Measurements from ENCODE around the gene LALBA.
"Not testable (repeated sequence)": the region's sequence is repeated elsewhere in the genome, so short reads cannot be mapped to it uniquely, and the experiment has no call there.

The LALBA gene

DNA sequence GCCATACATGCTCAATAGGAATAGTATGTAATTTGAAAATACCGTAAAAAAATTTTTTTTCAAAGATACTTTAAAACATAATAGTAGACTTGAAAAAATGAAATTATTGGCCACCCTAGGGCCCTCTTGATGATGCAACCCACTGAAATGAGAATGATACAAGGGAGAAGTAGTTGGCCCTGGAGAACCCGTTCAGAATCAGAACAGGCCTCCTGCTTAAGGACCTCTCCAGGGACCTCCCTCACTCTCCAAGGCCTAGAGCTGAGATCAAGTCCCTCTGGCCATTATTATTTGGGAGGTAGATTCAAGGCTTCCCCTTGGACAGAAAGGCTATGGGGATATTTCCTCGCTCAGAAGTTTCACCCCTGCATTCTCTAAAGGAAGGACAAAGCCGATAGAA is 11.9 kb downstream of the LALBA start:
- H3K4me3 ChIP-seq (ENCODE audit: control insufficient read depth, low read depth, low read length) = no peak overlapping the region
- TF ChIP-seq, protein P1, sequence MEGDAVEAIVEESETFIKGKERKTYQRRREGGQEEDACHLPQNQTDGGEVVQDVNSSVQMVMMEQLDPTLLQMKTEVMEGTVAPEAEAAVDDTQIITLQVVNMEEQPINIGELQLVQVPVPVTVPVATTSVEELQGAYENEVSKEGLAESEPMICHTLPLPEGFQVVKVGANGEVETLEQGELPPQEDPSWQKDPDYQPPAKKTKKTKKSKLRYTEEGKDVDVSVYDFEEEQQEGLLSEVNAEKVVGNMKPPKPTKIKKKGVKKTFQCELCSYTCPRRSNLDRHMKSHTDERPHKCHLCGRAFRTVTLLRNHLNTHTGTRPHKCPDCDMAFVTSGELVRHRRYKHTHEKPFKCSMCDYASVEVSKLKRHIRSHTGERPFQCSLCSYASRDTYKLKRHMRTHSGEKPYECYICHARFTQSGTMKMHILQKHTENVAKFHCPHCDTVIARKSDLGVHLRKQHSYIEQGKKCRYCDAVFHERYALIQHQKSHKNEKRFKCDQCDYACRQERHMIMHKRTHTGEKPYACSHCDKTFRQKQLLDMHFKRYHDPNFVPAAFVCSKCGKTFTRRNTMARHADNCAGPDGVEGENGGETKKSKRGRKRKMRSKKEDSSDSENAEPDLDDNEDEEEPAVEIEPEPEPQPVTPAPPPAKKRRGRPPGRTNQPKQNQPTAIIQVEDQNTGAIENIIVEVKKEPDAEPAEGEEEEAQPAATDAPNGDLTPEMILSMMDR (IDR thresholded peaks at IDR 0.05; ENCODE audit: control insufficient read depth, insufficient read depth, low read depth, low read length, missing control alignments) = no peak
- no peak for DNase-seq (ENCODE audit: low read depth)

DNA sequence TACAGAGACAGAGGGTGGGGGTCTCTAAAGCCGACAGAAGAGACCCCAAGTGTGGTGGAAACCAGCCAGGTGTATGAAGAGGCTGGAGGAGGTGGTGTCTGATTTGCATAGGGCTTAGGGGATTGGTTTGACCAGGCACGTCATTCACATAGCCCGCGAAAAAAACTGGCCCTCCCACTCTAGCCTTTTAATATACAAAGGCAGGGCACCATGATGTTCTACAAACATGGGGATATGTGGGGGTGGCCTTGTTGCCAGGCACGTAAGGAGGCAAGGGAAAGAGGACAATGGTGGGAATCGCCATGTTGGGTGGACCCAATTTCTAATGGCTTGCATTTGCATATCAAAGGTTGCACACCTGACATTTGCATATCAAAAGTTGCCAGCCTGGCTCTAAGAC is 13.2 kb downstream of the LALBA start:
- no peak for DNase-seq (ENCODE audit: low read depth)
- TF ChIP-seq, protein P1 (IDR thresholded peaks at IDR 0.05; ENCODE audit: control insufficient read depth, insufficient read depth, low read depth, low read length, missing control alignments) = no peak
- no peak overlapping the region for H3K4me3 ChIP-seq (ENCODE audit: control insufficient read depth, low read depth, low read length)

DNA sequence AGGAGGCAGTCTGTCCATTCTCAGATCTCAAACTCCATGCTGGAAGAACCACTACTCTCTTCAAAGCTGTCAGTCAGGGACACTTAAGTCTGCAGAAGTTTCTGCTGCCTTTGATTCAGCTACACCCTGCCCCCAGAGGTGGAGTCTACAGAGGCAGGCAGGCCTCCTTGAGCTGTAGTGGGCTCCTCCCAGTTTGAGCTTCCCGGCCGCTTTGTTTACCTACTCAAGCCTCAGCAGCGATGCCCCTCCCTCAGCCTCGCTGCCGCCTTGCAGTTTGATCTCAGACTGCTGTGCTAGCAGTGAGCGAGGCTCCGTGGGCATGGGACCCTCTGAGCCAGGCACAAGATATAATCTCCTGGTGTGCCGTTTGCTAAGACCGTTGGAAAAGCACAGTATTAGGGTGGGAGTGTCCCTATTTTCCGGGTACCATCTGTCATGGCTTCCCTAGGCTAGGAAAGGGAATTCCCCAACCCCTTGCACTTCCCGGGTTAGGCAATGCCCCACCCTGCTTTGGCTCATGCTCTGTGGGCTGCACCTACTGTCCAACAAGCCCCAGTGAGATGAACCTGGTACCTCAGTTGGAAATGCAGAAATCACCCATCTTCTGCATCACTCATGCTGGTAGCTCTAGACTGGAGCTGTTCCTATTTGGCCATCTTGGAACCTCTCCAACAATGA is 16.0 kb downstream of the LALBA start:
- not testable (repeated sequence) for DNase-seq (ENCODE audit: low read depth); H3K4me3 ChIP-seq (ENCODE audit: control insufficient read depth, low read depth, low read length)

DNA sequence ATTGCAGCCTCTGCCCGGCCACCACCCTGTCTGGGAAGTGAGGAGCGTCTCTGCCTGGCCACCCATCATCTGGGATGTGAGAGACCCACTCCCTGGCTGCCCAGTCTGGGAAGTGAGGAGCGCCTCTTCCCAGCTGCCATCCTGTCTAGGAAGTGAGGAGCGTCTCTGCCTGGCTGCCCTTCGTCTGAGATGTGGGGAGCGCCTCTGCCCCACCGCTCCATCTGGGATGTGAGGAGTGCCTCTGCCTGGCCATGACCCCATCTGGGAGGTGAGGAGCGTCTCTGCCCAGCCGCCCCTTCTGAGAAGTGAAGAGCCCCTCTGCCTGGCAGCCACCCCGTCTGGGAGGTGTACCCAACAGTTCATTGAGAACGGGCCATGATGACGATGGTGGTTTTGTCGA is 18.2 kb downstream of the LALBA start:
- DNase-seq (ENCODE audit: low read depth); H3K4me3 ChIP-seq (ENCODE audit: control insufficient read depth, low read depth, low read length): not testable (repeated sequence)

DNA sequence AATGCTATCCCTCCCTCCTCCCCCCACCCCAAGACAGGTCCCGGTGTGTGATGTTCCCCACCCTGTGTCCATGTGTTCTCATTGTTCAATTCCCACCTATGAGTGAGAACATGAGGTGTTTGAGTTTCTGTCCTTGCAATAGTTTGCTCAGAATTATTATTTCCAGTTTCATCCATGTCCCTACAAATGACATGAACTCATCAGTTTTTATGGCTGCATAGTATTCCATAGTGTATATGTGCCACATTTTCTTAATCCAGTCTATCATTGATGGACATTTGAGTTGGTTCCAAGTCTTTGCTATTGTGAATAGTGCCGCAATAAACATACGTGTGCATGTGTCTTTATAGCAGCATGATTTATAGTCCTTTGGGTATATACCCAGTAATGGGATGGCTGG is 22.8 kb downstream of the LALBA start:
- DNase-seq (ENCODE audit: low read depth); H3K4me3 ChIP-seq (ENCODE audit: control insufficient read depth, low read depth, low read length): not testable (repeated sequence)

DNA sequence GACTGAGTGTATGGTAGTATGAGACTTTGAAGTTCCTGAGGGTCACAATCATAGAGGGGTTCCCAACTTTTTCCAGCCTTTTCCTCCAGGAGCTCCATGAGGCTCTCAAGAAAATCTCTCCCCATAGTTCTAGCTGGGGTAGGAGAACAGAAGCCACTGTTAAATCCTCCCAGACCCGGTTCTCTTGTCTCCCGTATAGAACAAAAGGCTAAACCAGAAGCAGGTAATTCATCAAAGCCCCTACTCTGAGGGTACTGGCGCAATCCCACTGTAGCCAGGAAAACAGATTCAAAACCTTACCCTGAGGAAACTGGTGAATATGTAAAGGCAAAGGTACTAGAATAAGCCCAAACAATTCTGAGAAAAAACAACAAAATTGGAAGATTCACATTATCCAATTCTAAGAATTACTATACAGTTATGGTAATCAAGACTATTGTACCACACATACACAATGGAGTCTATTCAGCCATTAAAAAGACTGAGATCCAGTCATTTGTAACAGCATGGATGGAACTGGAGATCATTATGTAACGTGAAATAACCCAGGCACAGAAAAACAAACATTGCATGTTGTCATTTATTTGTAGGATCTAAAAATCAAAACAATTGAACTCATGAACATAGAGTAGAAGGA is 23.9 kb downstream of the LALBA start:
- no peak overlapping the region for H3K4me3 ChIP-seq (ENCODE audit: control insufficient read depth, low read depth, low read length)
- TF ChIP-seq, protein P1 (IDR thresholded peaks at IDR 0.05; ENCODE audit: control insufficient read depth, insufficient read depth, low read depth, low read length, missing control alignments) = no peak
- DNase-seq (ENCODE audit: low read depth) = no peak

DNA sequence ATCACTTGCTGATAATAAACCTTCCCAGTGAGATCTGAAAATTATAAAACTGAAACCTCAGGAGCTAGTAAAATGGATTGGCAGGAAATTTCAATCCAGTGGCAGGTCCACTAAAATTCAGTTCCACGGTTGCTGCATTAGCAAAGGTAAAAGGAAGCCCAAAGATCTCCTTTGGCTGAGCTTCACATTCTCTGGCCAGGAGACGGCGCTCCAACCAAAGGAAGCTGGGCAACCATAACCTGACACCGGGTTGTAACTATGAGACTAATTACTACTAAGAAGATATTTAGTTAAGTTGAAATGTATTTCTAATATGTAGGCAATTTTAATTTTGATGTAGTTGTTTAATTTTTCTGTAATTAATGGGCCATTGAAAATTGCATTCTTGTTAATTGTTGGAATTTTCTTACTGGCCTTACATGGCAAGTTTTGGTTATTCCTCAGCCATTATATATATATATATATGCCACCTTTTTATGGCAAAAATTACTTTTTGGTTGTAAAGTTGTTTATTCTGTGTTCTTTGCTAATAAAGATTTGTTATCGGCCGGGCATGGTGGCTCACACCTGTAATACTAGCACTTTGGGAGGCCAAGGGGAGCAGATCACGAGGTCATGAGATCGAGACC is 27.4 kb downstream of the LALBA start:
- no peak for DNase-seq (ENCODE audit: low read depth)
- no peak overlapping the region for H3K4me3 ChIP-seq (ENCODE audit: control insufficient read depth, low read depth, low read length)
- TF ChIP-seq, protein P1 (IDR thresholded peaks at IDR 0.05; ENCODE audit: control insufficient read depth, insufficient read depth, low read depth, low read length, missing control alignments) = peak; percentile 89

DNA sequence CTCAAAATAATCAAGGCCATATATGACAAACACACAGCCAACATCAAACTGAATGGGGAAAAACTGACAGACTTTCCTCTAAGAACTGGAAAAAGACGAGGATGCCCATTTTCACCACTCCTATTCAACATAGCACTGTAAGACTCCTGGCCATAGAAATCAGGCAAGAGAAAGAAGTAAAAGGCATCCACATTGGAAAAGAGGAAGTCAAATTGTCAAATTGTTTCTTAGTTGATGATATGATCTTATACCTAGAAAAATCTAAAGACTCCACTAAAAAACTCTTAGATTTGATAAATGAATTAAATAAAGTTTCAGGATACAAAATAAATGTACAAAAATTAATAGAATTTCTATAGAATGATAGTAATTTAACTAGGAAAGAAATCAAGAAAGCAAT is 33.2 kb downstream of the LALBA start:
- H3K4me3 ChIP-seq (ENCODE audit: control insufficient read depth, low read depth, low read length) = no peak overlapping the region
- no peak for DNase-seq (ENCODE audit: low read depth)
- TF ChIP-seq, protein P1 (IDR thresholded peaks at IDR 0.05; ENCODE audit: control insufficient read depth, insufficient read depth, low read depth, low read length, missing control alignments) = no peak

All from AG09309 (cell line).